Activated B cell treated with CpG ODN at 0.5 μM for 24 hours (primary cell): Measurements from ENCODE around the gene SLC6A3. TPM values are rescaled to one million over a fixed set of nuclear protein-coding genes. Genes with fewer than 3 reads are reported as not detected.

Source experiments
- ATAC-seq: fragments of 200-7000 bp; cut with Tn5 transposase; one replicate; pipeline ENCODE4 v1.10.0; 2021; ENCODE audit warnings: low read depth, mild to moderate bottlenecking, moderate library complexity
- CTCF ChIA-PET: fragments of 350-600 bp; sonication (Branson Sonifier 250); formaldehyde crosslinking; loops from one replicate; lab custom pipeline; 2021; ENCODE audit warnings: antibody characterized with exemption; lab: Charles Lee
- POLR2A ChIA-PET: fragments of 350-600 bp; sonication (Branson Sonifier 250); formaldehyde crosslinking; loops from one replicate; lab custom pipeline; 2021; ENCODE audit warnings: antibody characterized with exemption; lab: Charles Lee
- DNase-seq: peaks from one replicate; pipeline ENCODE4 v3.0.0; 2022
- H3K27ac Mint-ChIP-seq: one replicate; pipeline ENCODE4 v1.8.0; 2020; ENCODE audit warnings: mixed read lengths
- H3K27me3 Mint-ChIP-seq: one replicate; pipeline ENCODE4 v1.8.0; 2021; ENCODE audit warnings: mixed read lengths
- H3K36me3 Mint-ChIP-seq: one replicate; pipeline ENCODE4 v1.8.0; 2021; ENCODE audit warnings: low read depth, mixed read lengths
- H3K4me1 Mint-ChIP-seq: one replicate; pipeline ENCODE4 v1.8.0; 2021; ENCODE audit warnings: mixed read lengths
- H3K4me3 Mint-ChIP-seq: one replicate; pipeline ENCODE4 v1.8.0; 2020; ENCODE audit warnings: mild to moderate bottlenecking, mixed read lengths
- H3K9me3 Mint-ChIP-seq: one replicate; pipeline ENCODE4 v1.8.0; 2020; ENCODE audit warnings: mixed read lengths
- intact Hi-C: fragments of 100-400 bp; cut with micrococcal nuclease; formaldehyde crosslinking; loops from one replicate; pipeline ENCODE4 v1.15.1; 2024
- total RNA-seq: library from RNA; stranded (reverse); gene quantifications from 2 replicates; pipeline ENCODE4 v1.2.3, GENCODE V29; 2022
- TF ChIP-seq, protein P1 (sequence below): fragments of 200-600 bp; IDR thresholded peaks from one replicate; pipeline ENCODE4 v1.8.0; 2022; ENCODE audit warnings: antibody characterized with exemption, mild to moderate bottlenecking

Gene SLC6A3
- total RNA-seq, 1 donor from 2014 or later, result 2.0 TPM

GRCh38 chr5:1384521-1384920, 60.7 kb downstream of the SLC6A3 start:
- Mint-ChIP-seq H3K36me3 (peaks cover 2% of the 10 kb centered on the region), H3K27ac (no peak overlapping the region), H3K9me3 (no peaks in the 10 kb centered on the region), H3K27me3 (peaks cover 2% of the 10 kb centered on the region), H3K4me3 (no peak overlapping the region), H3K4me1 (peaks cover 34% of the 10 kb centered on the region)
- no peak for DNase-seq
- TF ChIP-seq, protein P1, sequence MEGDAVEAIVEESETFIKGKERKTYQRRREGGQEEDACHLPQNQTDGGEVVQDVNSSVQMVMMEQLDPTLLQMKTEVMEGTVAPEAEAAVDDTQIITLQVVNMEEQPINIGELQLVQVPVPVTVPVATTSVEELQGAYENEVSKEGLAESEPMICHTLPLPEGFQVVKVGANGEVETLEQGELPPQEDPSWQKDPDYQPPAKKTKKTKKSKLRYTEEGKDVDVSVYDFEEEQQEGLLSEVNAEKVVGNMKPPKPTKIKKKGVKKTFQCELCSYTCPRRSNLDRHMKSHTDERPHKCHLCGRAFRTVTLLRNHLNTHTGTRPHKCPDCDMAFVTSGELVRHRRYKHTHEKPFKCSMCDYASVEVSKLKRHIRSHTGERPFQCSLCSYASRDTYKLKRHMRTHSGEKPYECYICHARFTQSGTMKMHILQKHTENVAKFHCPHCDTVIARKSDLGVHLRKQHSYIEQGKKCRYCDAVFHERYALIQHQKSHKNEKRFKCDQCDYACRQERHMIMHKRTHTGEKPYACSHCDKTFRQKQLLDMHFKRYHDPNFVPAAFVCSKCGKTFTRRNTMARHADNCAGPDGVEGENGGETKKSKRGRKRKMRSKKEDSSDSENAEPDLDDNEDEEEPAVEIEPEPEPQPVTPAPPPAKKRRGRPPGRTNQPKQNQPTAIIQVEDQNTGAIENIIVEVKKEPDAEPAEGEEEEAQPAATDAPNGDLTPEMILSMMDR, result no peak
- ATAC-seq, result no peak
- ChIA-PET CTCF (interaction anchor here (1.4 kb wide), 1 partner anchor 260 kb away, joined by 3 read pairs; no protein-coding TSS in a partner anchor), POLR2A (interaction anchor here (0.7 to 2.7 kb wide), 4 partner anchors 11 to 39 kb away, joined by 3 to 14 read pairs (median 8); partner anchors contain the start of gene CLPTM1L)
- intact Hi-C loops, result loop anchor here (5.0 kb wide), 1 partner anchor 83 kb away; no protein-coding TSS in a partner anchor

DNA sequence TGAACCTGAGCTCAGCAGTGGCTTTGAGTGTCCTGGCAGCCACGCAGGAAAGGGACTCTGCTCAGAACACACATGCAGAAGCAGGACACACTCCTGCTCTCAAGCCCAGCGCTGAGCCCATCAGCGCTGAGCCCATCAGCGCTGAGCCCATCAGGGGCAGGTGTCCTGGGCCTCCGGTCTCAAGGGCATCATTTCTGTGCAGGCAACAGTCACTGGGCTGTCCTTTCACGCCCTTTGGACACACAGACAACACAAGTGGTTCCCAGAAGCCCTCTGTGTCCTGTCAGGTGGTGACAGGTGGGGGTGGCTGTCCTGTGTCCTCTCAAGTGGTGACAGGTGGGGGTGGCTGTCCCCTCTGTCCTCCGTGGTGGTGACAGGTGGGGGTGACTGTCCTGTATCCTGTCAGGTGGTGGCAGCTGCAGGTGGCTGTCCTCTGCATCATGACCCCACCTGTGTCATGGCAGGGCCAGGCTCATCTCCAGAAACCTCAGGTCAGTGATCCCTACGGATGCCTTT, 61.3 kb downstream of the SLC6A3 start:
- H3K4me1 Mint-ChIP-seq, result peaks cover 34% of the 10 kb centered on the region
- ATAC-seq (no peak), DNase-seq (no peak)
- intact Hi-C loops, result loop anchor here (5.0 kb wide), 1 partner anchor 83 kb away; no protein-coding TSS in a partner anchor
- ChIA-PET CTCF (no interaction called here), POLR2A (no interaction called here)
- H3K4me3 Mint-ChIP-seq, result no peak overlapping the region
- H3K27me3 Mint-ChIP-seq, result peaks cover 2% of the 10 kb centered on the region
- no peaks in the 10 kb centered on the region for H3K9me3 Mint-ChIP-seq
- peaks cover 2% of the 10 kb centered on the region for H3K36me3 Mint-ChIP-seq
- TF ChIP-seq, protein P1, result no peak
- H3K27ac Mint-ChIP-seq, result no peak overlapping the region

GRCh38 chr5:1383344-1383743, 61.9 kb downstream of the SLC6A3 start:
- Mint-ChIP-seq H3K4me1 (peaks cover 34% of the 10 kb centered on the region), H3K4me3 (no peak overlapping the region), H3K27me3 (peaks cover 4% of the 10 kb centered on the region), H3K36me3 (peaks cover 2% of the 10 kb centered on the region), H3K27ac (no peak overlapping the region), H3K9me3 (no peaks in the 10 kb centered on the region)
- no peak for ATAC-seq
- DNase-seq, result no peak
- intact Hi-C loops, result loop anchor here (5.0 kb wide), 1 partner anchor 84 kb away; no protein-coding TSS in a partner anchor
- TF ChIP-seq, protein P1, result no peak
- CTCF ChIA-PET, result no interaction called here
- POLR2A ChIA-PET, result no interaction called here

GRCh38 chr5:1382248-1382700, 63.0 kb downstream of the SLC6A3 start:
- Mint-ChIP-seq H3K36me3 (peaks cover 2% of the 10 kb centered on the region), H3K9me3 (no peaks in the 10 kb centered on the region), H3K27me3 (peaks cover 5% of the 10 kb centered on the region), H3K27ac (no peak overlapping the region), H3K4me1 (peaks cover 34% of the 10 kb centered on the region), H3K4me3 (no peak overlapping the region)
- ChIA-PET POLR2A (no interaction called here), CTCF (interaction anchor here (1.2 kb wide), 1 partner anchor 10 kb away, joined by 3 read pairs; no protein-coding TSS in a partner anchor)
- no peak for ATAC-seq
- DNase-seq, result no peak
- intact Hi-C loops, result loop anchor here (5.0 kb wide), 1 partner anchor 85 kb away; no protein-coding TSS in a partner anchor
- TF ChIP-seq, protein P1, result no peak

DNA sequence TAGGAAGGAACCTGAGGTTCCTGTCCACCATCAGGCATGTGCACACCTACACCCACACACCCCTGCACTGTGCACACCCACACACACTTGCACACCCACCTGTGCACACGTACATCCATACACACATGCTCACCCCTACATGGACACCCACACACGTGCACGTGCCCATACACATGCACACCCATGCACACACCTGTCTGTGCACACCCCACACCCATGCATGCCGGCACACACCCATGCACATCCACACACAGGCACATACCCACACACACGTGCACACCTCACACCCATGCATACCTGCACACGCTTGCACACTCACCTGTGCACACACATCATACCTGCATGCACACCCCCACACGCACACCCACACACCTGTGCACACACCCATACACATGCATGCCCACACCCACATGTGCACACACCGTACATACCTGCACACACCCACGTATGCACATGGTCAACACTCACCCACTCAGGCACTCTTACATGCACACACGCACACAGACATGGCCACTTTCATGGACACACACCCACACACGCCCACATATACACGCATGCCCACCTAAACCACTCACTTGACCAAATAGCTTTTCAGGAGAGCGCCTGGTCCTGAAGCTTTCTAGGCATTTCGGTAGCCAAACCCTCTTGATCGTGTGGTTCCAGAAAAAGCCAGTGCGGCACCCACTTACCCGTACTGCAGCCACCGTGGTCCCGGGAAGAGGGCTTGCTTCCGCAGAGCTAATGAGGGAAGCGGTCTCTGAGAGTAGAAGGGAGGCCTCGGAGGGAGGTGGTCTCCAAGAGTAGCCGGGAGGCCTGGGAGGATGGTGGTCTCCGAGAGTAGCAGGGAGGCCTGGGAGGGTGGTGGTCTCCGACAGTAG, 63.6 kb downstream of the SLC6A3 start:
- Mint-ChIP-seq H3K9me3 (no peaks in the 10 kb centered on the region), H3K4me3 (no peak overlapping the region), H3K27ac (no peak overlapping the region), H3K27me3 (peaks cover 5% of the 10 kb centered on the region), H3K4me1 (peaks cover 28% of the 10 kb centered on the region), H3K36me3 (peaks cover 2% of the 10 kb centered on the region)
- TF ChIP-seq, protein P1, result no peak
- intact Hi-C loops, result loop anchor here (2.0 to 5.0 kb wide), 3 partner anchors 15 to 213 kb away; no protein-coding TSS in a partner anchor
- ATAC-seq (no peak), DNase-seq (no peak)
- POLR2A ChIA-PET, result no interaction called here
- CTCF ChIA-PET, result interaction anchor here (1.2 to 1.9 kb wide), 5 partner anchors 10 to 263 kb away, joined by 3 to 12 read pairs (median 5); no protein-coding TSS in a partner anchor
